ENCODE measurements around the gene CASP5.

CASP5 gene

GRCh38 chr11:105052487-105052886, 29.5 kb upstream of the CASP5 start:
- Histone ChIP-seq H3K27me3 (ENCODE audit: insufficient read depth, low read length) (no peaks in the 10 kb centered on the region), H3K9me2 (ENCODE audit: low read depth, low read length) (no peaks in the 10 kb centered on the region), H3K27ac (ENCODE audit: low read depth, low read length, poor library complexity, severe bottlenecking) (no peak overlapping the region), H3F3A (ENCODE audit: insufficient read depth, low read length) (no peaks in the 10 kb centered on the region), H3K9ac (ENCODE audit: low read length) (no peak overlapping the region), H3K79me2 (ENCODE audit: insufficient read depth, low read length) (no peaks in the 10 kb centered on the region), H2AFZ (ENCODE audit: low read length) (no peak overlapping the region), H4K20me1 (ENCODE audit: insufficient read depth, low read length) (no peaks in the 10 kb centered on the region), H3K4me3 (ENCODE audit: low read depth, low read length, poor library complexity, severe bottlenecking) (no peak overlapping the region), H3K4me2 (ENCODE audit: low read length) (no peak overlapping the region), H3K4me1 (ENCODE audit: insufficient read depth, low read length, severe bottlenecking) (no peaks in the 10 kb centered on the region), H3K9me3 (ENCODE audit: low read length) (no peaks in the 10 kb centered on the region), H3K36me3 (ENCODE audit: insufficient read depth, low read length) (no peaks in the 10 kb centered on the region)
- TF ChIP-seq EZH2 (IDR thresholded peaks at IDR 0.05; ENCODE audit: borderline replicate concordance, low read length), result no peak
- no peak for TF ChIP-seq CTCF (IDR thresholded peaks at IDR 0.05; ENCODE audit: low read length)

GRCh38 chr11:105051559-105051958, 28.6 kb upstream of the CASP5 start:
- H3K9ac ChIP-seq (ENCODE audit: low read length), result no peak overlapping the region
- H3K36me3 ChIP-seq (ENCODE audit: insufficient read depth, low read length), result no peaks in the 10 kb centered on the region
- H4K20me1 ChIP-seq (ENCODE audit: insufficient read depth, low read length), result no peaks in the 10 kb centered on the region
- H3K79me2 ChIP-seq (ENCODE audit: insufficient read depth, low read length), result no peaks in the 10 kb centered on the region
- no peaks in the 10 kb centered on the region for H3K27me3 ChIP-seq (ENCODE audit: insufficient read depth, low read length)
- no peaks in the 10 kb centered on the region for H3K4me1 ChIP-seq (ENCODE audit: insufficient read depth, low read length, severe bottlenecking)
- no peaks in the 10 kb centered on the region for H3F3A ChIP-seq (ENCODE audit: insufficient read depth, low read length)
- no peak overlapping the region for H3K4me2 ChIP-seq (ENCODE audit: low read length)
- no peak for TF ChIP-seq CTCF (IDR thresholded peaks at IDR 0.05; ENCODE audit: low read length)
- no peak for TF ChIP-seq EZH2 (IDR thresholded peaks at IDR 0.05; ENCODE audit: borderline replicate concordance, low read length)
- no peaks in the 10 kb centered on the region for H3K9me3 ChIP-seq (ENCODE audit: low read length)
- H3K4me3 ChIP-seq (ENCODE audit: low read depth, low read length, poor library complexity, severe bottlenecking), result no peak overlapping the region
- H2AFZ ChIP-seq (ENCODE audit: low read length), result no peak overlapping the region
- no peaks in the 10 kb centered on the region for H3K9me2 ChIP-seq (ENCODE audit: low read depth, low read length)
- no peak overlapping the region for H3K27ac ChIP-seq (ENCODE audit: low read depth, low read length, poor library complexity, severe bottlenecking)

- H3K9ac ChIP-seq (ENCODE audit: low read length), result no peak overlapping the region
- H3K4me3 ChIP-seq (ENCODE audit: low read depth, low read length, poor library complexity, severe bottlenecking), result no peak overlapping the region
- H3K9me3 ChIP-seq (ENCODE audit: low read length), result no peaks in the 10 kb centered on the region
- no peaks in the 10 kb centered on the region for H4K20me1 ChIP-seq (ENCODE audit: insufficient read depth, low read length)
- no peaks in the 10 kb centered on the region for H3K36me3 ChIP-seq (ENCODE audit: insufficient read depth, low read length)
- no peaks in the 10 kb centered on the region for H3K4me1 ChIP-seq (ENCODE audit: insufficient read depth, low read length, severe bottlenecking)
- TF ChIP-seq EZH2 (IDR thresholded peaks at IDR 0.05; ENCODE audit: borderline replicate concordance, low read length) (no peak), CTCF (IDR thresholded peaks at IDR 0.05; ENCODE audit: low read length) (no peak)
- no peaks in the 10 kb centered on the region for H3K9me2 ChIP-seq (ENCODE audit: low read depth, low read length)
- H3F3A ChIP-seq (ENCODE audit: insufficient read depth, low read length), result no peaks in the 10 kb centered on the region
- H2AFZ ChIP-seq (ENCODE audit: low read length), result no peak overlapping the region
- H3K27me3 ChIP-seq (ENCODE audit: insufficient read depth, low read length), result no peaks in the 10 kb centered on the region
- no peak overlapping the region for H3K4me2 ChIP-seq (ENCODE audit: low read length)
- H3K79me2 ChIP-seq (ENCODE audit: insufficient read depth, low read length), result no peaks in the 10 kb centered on the region
- H3K27ac ChIP-seq (ENCODE audit: low read depth, low read length, poor library complexity, severe bottlenecking), result no peak overlapping the region
Measured at GRCh38 chr11:105049481-105049880, 26.5 kb upstream of the CASP5 start.
